ENCODE data around the gene LGR6.

LGR6 gene

GRCh38 chr1:202163281-202164270, 30.0 kb upstream of the LGR6 start:
- H3K23ac ChIP-seq (ENCODE audit: low read length) = no peak overlapping the region
- H3K14ac ChIP-seq (ENCODE audit: low read length) = no peak overlapping the region
- no peaks in the 10 kb centered on the region for H3K27me3 ChIP-seq (ENCODE audit: insufficient read depth, low read length)
- no peaks in the 10 kb centered on the region for H3K79me1 ChIP-seq (ENCODE audit: low read length)
- H4K8ac ChIP-seq (ENCODE audit: low read depth, low read length) = peak overlapping the region; percentile 36
- no peak overlapping the region for H4K91ac ChIP-seq (ENCODE audit: low read depth, low read length)
- H3K27ac ChIP-seq (ENCODE audit: low read depth, low read length) = no peak overlapping the region
- no peak overlapping the region for H3K4me3 ChIP-seq (ENCODE audit: low read depth, low read length)
- no peak overlapping the region for H2BK120ac ChIP-seq (ENCODE audit: insufficient read depth, low read length, poor library complexity)
- no peaks in the 10 kb centered on the region for H3K79me2 ChIP-seq (ENCODE audit: control insufficient read depth, insufficient read depth, low read length, poor library complexity)
- no peak overlapping the region for H3K9ac ChIP-seq (ENCODE audit: low read length)
- no CpG with 5 or more reads among the region's 12 CpGs for WGBS (ENCODE audit: extremely low coverage, insufficient coverage, insufficient read length)
- no peaks in the 10 kb centered on the region for H3K36me3 ChIP-seq (ENCODE audit: control insufficient read depth in 1 of 2, insufficient read depth in 2 of 2, low read length in 2 of 2)
- no peak overlapping the region for H4K12ac ChIP-seq (ENCODE audit: low read depth, low read length)
- no peak overlapping the region for H3K18ac ChIP-seq (ENCODE audit: low read length)
- no peak overlapping the region for H3K4me2 ChIP-seq (ENCODE audit: low read length)
- peaks cover 5 to 18% of the 10 kb centered on the region in 2 experiments for H3K4me1 ChIP-seq (ENCODE audit: control insufficient read depth in 1 of 2, insufficient read depth in 2 of 2, low read length in 2 of 2)
- DNase-seq = no peak
- H2AK5ac ChIP-seq (ENCODE audit: low read length) = no peak overlapping the region
- H2BK12ac ChIP-seq (ENCODE audit: low read length) = no peak overlapping the region
- H2BK5ac ChIP-seq (ENCODE audit: low read depth, low read length, poor library complexity) = no peak overlapping the region
- H3K4ac ChIP-seq (ENCODE audit: low read depth, low read length) = no peak overlapping the region
- no peaks in the 10 kb centered on the region for H3K9me3 ChIP-seq (ENCODE audit: insufficient read depth, low read depth, low read length)
- H2AFZ ChIP-seq (ENCODE audit: insufficient read depth, low read length, poor library complexity) = no peak overlapping the region

- no CpG with 5 or more reads among the region's 11 CpGs for WGBS (ENCODE audit: extremely low coverage, insufficient coverage, insufficient read length)
- H2BK120ac ChIP-seq (ENCODE audit: insufficient read depth, low read length, poor library complexity) = no peak overlapping the region
Observed at GRCh38 chr1:202164271-202165037, 29.1 kb upstream of the LGR6 start.

DNA sequence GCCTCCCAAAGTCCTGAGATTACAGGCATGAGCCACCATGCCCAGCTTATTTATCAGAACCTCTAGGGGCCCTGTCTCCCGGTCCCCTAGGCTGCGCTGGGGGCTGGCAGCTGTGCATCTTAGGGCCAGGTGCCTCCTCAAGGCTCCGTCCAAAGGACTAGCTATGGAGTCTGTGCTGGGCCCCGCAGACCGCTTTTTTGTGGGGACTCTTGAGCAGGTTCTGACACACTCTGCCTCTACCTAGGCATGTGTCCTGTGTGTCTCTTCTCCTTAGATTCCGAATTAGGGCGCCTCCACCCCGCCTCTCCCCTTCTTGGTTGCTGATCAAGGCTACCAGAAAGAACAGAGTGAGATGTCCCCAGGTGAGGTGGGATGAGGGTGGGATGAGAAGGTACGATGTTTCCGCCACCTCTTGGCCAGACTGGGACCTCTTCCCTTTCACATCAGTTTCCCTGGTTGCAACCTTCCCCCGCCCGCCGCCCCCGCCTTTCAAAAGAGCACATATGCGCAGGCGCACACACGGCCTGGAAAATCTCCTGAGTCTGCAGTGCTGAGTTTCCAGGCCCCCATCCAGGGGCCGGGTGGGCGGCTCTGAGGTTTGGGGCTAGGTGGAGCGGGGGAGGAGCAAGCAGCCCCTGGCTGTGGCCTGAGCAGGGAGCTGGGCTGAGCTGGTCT, 28.2 kb upstream of the LGR6 start:
- Histone ChIP-seq H3K23ac (ENCODE audit: low read length) (no peak overlapping the region), H3K4me3 (ENCODE audit: low read depth, low read length) (no peak overlapping the region), H4K91ac (ENCODE audit: low read depth, low read length) (no peak overlapping the region), H2AFZ (ENCODE audit: insufficient read depth, low read length, poor library complexity) (no peak overlapping the region), H2BK12ac (ENCODE audit: low read length) (no peak overlapping the region), H4K8ac (ENCODE audit: low read depth, low read length) (no peak overlapping the region), H3K79me1 (ENCODE audit: low read length) (no peaks in the 10 kb centered on the region), H4K12ac (ENCODE audit: low read depth, low read length) (no peak overlapping the region), H2BK5ac (ENCODE audit: low read depth, low read length, poor library complexity) (no peak overlapping the region), H3K27me3 (ENCODE audit: insufficient read depth, low read length) (no peaks in the 10 kb centered on the region), H2AK5ac (ENCODE audit: low read length) (no peak overlapping the region), H3K4ac (ENCODE audit: low read depth, low read length) (no peak overlapping the region), H3K36me3 (ENCODE audit: control insufficient read depth in 1 of 2, insufficient read depth in 2 of 2, low read length in 2 of 2) (no peaks in the 10 kb centered on the region), H2BK120ac (ENCODE audit: insufficient read depth, low read length, poor library complexity) (no peak overlapping the region), H3K18ac (ENCODE audit: low read length) (no peak overlapping the region), H3K4me2 (ENCODE audit: low read length) (no peak overlapping the region), H3K79me2 (ENCODE audit: control insufficient read depth, insufficient read depth, low read length, poor library complexity) (no peaks in the 10 kb centered on the region), H3K27ac (ENCODE audit: low read depth, low read length) (no peak overlapping the region), H3K4me1 (ENCODE audit: control insufficient read depth in 1 of 2, insufficient read depth in 2 of 2, low read length in 2 of 2) (peaks cover 2 to 18% of the 10 kb centered on the region in 2 experiments), H3K9me3 (ENCODE audit: insufficient read depth, low read depth, low read length) (no peaks in the 10 kb centered on the region), H3K14ac (ENCODE audit: low read length) (no peak overlapping the region), H3K9ac (ENCODE audit: low read length) (no peak overlapping the region)
- no peak for DNase-seq
- WGBS (ENCODE audit: extremely low coverage, insufficient coverage, insufficient read length) = no CpG with 5 or more reads among the region's 20 CpGs

More at GRCh38 chr1:202164271-202165037, 29.1 kb upstream of the LGR6 start:
- Histone ChIP-seq H3K9ac (ENCODE audit: low read length) (no peak overlapping the region), H4K12ac (ENCODE audit: low read depth, low read length) (no peak overlapping the region), H3K36me3 (ENCODE audit: control insufficient read depth in 1 of 2, insufficient read depth in 2 of 2, low read length in 2 of 2) (no peaks in the 10 kb centered on the region), H3K79me1 (ENCODE audit: low read length) (no peaks in the 10 kb centered on the region), H3K27me3 (ENCODE audit: insufficient read depth, low read length) (no peaks in the 10 kb centered on the region), H3K14ac (ENCODE audit: low read length) (no peak overlapping the region), H3K9me3 (ENCODE audit: insufficient read depth, low read depth, low read length) (no peaks in the 10 kb centered on the region), H3K4me2 (ENCODE audit: low read length) (no peak overlapping the region), H3K4me1 (ENCODE audit: control insufficient read depth in 1 of 2, insufficient read depth in 2 of 2, low read length in 2 of 2) (peaks cover 5 to 18% of the 10 kb centered on the region in 2 experiments), H3K18ac (ENCODE audit: low read length) (no peak overlapping the region), H3K4ac (ENCODE audit: low read depth, low read length) (no peak overlapping the region), H2AK5ac (ENCODE audit: low read length) (no peak overlapping the region), H2AFZ (ENCODE audit: insufficient read depth, low read length, poor library complexity) (no peak overlapping the region), H2BK12ac (ENCODE audit: low read length) (no peak overlapping the region), H3K27ac (ENCODE audit: low read depth, low read length) (no peak overlapping the region), H3K23ac (ENCODE audit: low read length) (no peak overlapping the region), H4K8ac (ENCODE audit: low read depth, low read length) (no peak overlapping the region), H3K79me2 (ENCODE audit: control insufficient read depth, insufficient read depth, low read length, poor library complexity) (no peaks in the 10 kb centered on the region), H4K91ac (ENCODE audit: low read depth, low read length) (no peak overlapping the region), H2BK5ac (ENCODE audit: low read depth, low read length, poor library complexity) (no peak overlapping the region), H3K4me3 (ENCODE audit: low read depth, low read length) (no peak overlapping the region)
- DNase-seq = no peak

Data from trophoblast cell (in vitro differentiated cells and primary cell).